Measurements from ENCODE around the gene RPS21. TPM values are rescaled to one million over a fixed set of nuclear protein-coding genes. Genes with fewer than 3 reads are reported as not detected.
A peak's percentile ranks its signal among the peaks of the same experiment; 100 is the strongest.

RPS21 gene
- total RNA-seq, 6 experiments from 2014 or later: 1,061 to 1,388 (median 1,229) TPM

- DNase-seq: no peak
- TF ChIP-seq, protein P1, sequence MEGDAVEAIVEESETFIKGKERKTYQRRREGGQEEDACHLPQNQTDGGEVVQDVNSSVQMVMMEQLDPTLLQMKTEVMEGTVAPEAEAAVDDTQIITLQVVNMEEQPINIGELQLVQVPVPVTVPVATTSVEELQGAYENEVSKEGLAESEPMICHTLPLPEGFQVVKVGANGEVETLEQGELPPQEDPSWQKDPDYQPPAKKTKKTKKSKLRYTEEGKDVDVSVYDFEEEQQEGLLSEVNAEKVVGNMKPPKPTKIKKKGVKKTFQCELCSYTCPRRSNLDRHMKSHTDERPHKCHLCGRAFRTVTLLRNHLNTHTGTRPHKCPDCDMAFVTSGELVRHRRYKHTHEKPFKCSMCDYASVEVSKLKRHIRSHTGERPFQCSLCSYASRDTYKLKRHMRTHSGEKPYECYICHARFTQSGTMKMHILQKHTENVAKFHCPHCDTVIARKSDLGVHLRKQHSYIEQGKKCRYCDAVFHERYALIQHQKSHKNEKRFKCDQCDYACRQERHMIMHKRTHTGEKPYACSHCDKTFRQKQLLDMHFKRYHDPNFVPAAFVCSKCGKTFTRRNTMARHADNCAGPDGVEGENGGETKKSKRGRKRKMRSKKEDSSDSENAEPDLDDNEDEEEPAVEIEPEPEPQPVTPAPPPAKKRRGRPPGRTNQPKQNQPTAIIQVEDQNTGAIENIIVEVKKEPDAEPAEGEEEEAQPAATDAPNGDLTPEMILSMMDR (IDR thresholded peaks at IDR 0.05): no peak
- Mint-ChIP-seq H3K4me3 (no peak overlapping the region), H3K4me1 (ENCODE audit: low read depth) (no peaks in the 10 kb centered on the region), H3K27me3 (ENCODE audit: insufficient read depth) (peaks cover 5% of the 10 kb centered on the region), H3K27ac (no peak overlapping the region), H3K36me3 (ENCODE audit: low read depth) (no peaks in the 10 kb centered on the region), H3K9me3 (no peaks in the 10 kb centered on the region)
These were observed 25.5 kb downstream of the RPS21 start for GRCh38 chr20:62412194-62413024.

GRCh38 chr20:62413025-62413570, 26.2 kb downstream of the RPS21 start:
- Mint-ChIP-seq H3K4me1 (ENCODE audit: low read depth) (no peaks in the 10 kb centered on the region), H3K4me3 (no peak overlapping the region), H3K27me3 (ENCODE audit: insufficient read depth) (peaks cover 5% of the 10 kb centered on the region), H3K27ac (no peak overlapping the region), H3K9me3 (no peaks in the 10 kb centered on the region), H3K36me3 (ENCODE audit: low read depth) (no peaks in the 10 kb centered on the region)
- TF ChIP-seq, protein P1 (IDR thresholded peaks at IDR 0.05): no peak
- no peak for DNase-seq

GRCh38 chr20:62413896-62414481, 27.1 kb downstream of the RPS21 start:
- Mint-ChIP-seq H3K4me1 (ENCODE audit: low read depth) (no peaks in the 10 kb centered on the region), H3K27me3 (ENCODE audit: insufficient read depth) (peaks cover 5% of the 10 kb centered on the region), H3K9me3 (no peaks in the 10 kb centered on the region), H3K4me3 (no peak overlapping the region), H3K36me3 (ENCODE audit: low read depth) (no peaks in the 10 kb centered on the region), H3K27ac (no peak overlapping the region)
- TF ChIP-seq, protein P1 (IDR thresholded peaks at IDR 0.05): peak; percentile 59
- no peak for DNase-seq

DNA sequence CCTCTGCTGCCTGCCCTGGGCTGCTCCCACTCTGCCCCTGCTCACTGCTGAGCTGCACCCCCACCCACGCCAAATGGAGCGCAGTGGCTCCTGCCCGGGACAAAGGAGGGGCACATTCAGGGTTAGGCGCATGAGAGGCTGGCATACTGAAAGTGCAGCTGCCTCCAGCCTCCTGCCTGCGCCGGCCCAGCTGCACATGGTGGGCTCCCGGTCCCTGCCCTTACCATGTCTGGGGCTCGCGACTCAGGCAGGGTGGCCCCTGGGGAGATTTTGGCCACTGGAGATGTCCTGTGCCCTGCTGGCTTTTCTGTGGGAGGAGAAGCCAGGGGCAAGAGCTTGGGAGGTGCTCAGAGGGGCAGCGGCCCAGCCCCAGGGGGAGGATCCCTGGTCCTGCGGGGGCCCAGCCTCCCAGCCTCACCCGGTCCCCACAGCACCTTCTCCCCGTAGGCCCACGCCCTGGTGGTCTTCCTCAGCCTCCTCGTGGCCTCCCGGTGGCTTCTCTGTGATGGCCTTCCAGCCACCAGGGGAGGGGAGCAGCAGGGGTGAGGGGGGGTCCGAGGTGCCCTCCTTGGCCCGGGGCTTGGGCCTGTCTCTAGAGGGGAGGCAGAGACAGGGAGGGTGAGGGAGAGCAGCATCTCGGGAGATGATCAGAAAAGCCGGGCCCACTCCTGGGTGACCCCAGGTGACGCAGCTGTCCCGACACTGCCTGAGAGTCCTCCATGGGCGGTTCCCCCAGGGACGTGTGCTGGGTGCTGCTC, 28.6 kb downstream of the RPS21 start:
- no peak for DNase-seq
- no peaks in the 10 kb centered on the region for H3K36me3 Mint-ChIP-seq (ENCODE audit: low read depth)
- H3K9me3 Mint-ChIP-seq: no peaks in the 10 kb centered on the region
- TF ChIP-seq, protein P1 (IDR thresholded peaks at IDR 0.05): no peak
- no peak overlapping the region for H3K4me3 Mint-ChIP-seq
- H3K27me3 Mint-ChIP-seq (ENCODE audit: insufficient read depth): peaks cover 5% of the 10 kb centered on the region
- no peaks in the 10 kb centered on the region for H3K4me1 Mint-ChIP-seq (ENCODE audit: low read depth)
- no peak overlapping the region for H3K27ac Mint-ChIP-seq
